ENCODE data around the gene BMF.

BMF gene

DNA sequence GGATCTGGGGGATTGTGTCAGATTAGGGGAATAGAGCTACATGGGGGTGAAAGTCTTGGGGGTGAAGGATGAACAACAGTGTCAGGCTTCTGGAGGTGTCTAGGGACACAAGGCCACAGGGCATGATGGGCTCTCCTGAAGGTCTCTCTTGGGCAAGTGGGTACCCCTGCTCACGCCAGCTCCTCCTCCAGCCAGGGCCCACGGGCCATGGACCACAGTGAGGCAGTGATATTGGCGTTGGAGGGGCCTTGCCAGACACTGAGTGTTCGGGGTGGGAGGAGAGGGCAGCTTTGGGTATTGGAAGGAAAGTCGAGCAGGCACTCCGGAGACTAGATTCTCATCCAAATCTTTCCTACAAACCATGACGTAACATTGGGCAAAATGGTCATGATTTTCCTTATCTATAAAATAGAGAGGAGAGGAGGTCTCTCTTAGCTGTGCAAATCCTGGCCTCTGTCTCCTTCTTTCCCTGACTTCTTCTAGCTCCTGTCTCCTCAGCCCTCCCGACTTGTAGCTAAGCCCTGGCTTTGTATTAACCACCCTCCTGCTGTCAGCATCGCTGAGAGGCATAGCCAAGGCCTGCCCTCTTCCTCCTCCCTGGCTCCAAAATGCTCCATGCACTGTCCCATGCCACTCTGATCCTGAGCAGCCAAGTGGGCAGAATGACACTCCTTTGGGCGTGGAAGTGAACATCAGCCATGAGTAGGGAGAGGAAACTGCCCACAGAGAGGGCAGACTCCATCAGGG lies 45.7 kb downstream of the BMF start:
- no peak for DNase-seq

DNA sequence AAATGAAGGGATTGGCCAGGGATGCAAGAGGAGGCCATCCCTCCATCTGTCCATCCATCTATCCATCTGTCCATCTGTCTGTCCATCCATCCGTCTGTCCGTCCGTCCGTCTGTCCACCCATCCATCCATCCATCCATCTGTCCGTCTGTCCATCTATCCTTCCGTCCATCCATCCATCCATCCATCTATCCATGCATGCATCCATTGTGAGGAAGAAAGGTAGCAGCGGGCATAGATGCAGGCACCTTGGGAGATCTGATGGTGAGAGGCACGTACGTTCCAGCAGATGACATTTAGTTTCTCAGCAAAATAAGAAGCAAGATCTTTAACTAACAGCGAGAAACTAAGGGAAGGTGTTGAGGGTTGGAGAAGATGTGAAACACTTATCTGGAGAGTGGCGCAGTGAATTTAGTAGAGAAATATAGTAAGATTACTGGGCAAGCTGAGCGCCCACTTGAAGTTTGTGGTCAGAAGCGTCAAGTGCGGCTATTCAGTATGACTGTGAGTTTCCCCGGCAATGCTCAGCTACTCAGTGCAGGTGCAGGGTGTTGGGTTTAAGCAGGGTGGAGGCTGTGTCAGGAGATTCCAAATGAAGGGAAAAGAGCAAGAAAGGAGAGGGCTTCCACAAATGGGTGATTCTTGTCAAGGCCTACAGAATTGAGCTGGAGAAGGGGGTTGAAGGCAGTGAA lies 47.3 kb downstream of the BMF start:
- no peak for DNase-seq

DNA sequence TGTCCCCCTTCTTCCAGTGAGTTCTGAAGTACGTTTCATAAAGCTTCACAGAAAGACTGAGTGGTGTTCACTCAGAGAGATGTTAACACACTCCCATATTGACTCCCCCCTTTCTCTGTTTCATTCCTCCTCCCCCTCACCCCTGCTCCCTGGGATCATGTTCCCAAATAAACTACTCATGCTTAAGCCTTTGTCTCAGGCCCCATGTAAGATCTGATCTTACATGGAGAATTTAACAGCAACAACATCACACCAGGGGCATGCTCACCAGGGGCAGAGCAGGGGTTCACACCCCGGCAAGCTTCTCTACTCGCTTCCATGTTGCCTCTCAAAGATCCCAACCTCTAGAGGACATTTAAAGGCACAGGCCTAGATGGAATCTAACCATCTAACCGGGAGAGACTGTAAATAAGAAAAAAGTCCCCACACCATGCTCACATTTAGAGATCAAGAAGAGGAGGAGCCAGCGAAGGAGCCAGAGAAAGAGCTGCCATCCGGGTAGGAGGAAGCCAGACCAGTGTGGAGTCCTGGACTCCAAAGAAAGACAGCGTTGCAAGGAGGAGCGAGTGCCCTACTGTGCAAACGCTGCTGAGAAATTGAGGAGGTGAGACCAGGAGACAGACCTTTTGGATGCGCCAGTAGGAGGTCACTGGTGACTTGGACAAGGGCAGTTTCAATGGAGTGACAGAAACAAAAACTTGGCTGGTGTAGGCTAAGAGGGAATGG lies 48.3 kb downstream of the BMF start:
- DNase-seq, result no peak

DNA sequence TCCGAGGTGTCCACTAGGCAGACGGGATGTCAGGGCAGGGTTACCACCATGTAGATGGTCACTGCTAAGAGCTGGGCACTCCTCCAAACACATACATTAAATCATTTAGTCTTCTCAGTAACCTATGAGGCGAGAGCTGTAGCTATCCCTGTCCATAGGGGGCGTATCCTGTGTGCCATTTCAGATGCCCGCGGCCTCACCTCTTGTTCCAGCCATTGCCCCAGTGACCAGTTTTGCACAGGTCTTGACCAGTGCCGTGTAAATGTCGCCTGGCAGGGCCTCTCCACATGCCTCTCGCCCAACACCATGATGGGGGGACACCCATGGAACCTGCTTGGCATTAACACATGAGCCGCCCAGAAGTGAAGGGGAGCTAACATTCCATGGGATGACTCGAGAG lies 48.9 kb downstream of the BMF start:
- DNase-seq, result no peak

DNA sequence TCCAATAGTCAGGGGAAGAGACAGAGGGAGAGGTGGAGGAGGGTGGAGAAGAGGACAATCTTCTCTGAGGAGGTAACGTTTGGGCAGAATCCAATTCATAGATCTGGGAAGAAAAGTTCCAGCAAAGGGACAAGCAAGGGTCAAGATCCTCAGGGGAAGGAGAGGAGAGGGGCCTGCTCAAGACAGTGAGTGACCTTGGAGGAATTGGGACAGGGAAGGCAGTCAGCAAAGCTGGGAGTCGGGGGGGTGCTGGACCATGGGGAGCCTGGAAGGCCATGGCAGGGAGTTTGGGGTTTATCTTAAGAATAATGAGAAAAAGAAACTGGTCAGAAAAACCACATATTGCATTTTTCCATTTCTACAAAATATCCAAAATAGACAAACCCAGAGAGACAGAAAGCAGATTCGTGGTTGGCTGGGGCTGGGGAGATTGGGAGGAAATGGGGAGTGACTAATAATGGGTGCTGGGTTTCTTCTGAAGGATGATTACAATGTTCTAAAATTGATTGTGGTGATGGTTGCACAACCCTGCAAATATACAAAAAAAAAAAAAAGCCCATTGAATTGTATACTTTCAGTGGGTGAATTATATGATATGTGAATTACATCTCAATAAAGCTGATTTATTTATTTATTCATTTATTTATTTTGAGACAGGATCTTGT lies 50.1 kb downstream of the BMF start:
- no peak for DNase-seq

DNA sequence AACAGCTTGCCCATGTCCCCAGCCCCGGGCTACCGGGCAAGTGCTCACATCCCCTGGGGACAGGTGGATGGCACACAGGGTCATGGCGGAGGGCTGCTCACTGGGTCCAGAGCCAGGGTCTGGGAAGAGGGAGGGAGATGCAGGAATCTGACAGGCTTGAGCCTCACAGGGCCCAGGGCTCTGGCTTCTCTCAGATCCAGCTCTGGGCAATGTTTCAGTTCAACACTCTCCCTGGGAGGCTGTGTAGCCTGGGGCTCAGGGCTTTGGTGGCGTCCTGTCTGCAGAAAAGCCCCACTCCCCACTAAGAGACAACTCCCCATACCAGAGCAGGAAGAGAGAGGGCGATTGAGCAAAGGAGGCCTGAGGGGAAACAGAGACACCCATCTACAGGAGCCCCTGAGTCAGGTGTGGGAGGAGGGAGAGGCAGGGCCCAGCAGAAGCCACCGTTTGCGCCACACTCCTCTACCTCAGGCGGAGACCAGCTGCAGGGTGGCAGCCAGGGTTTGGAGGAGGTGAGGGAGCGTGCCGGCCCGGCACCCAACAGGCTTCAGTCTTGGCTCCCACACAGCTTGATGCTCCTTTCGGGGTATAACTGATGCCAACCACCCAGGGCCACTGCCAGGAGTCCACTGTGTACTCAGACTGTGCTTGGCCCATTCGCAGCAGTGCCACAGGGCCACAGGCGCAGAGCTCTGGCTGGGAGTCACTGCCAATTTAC lies 52.9 kb downstream of the BMF start:
- no peak for DNase-seq

DNA sequence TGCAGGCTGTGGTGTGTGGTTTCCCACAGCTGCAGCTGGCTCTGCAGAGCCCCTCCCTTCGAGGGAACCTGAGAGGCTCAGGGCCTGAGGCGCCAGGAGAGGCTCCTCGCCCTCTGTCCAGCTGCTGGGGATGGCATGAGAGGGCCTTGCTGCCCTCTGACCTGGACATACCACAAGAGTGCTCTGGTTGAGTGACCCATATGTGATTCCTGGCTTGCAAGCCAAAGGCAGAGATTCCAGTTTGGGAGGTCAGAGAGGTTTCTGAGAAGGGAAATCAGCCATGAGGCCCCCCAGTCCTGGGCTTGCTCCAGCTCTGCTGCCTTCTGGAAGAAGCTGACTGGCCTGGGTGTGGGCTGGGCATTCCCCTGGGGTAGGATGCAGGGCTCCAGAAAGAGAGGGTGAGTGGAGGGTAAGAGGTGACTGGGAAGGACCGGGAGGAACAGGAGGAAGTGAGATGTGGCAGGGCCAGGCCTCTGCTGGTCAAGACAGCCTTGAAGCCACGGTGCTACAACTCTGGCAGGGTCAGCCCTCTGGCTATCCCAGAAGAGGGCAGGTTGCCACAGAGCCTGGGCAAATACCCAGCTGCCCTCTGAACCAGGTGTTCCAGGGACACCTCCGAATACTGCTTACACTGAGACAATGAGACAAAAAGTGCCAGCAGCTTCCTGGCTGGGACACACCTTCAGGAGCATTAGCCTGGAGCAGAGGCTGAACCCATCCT lies 53.7 kb downstream of the BMF start:
- no peak for DNase-seq

DNA sequence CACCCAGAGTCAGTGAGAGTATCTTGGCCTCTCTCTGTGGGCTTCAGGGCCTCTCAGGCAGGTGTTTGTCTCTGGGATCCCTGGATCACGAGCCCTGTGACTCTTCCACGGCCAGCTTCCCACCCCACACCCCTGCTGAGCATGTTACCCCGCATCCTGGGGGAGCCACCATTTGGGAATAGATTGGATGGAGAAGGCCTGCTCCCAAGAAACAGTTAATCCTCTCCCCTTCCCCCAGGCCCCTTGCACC lies 54.1 kb downstream of the BMF start:
- no peak for DNase-seq

DNA sequence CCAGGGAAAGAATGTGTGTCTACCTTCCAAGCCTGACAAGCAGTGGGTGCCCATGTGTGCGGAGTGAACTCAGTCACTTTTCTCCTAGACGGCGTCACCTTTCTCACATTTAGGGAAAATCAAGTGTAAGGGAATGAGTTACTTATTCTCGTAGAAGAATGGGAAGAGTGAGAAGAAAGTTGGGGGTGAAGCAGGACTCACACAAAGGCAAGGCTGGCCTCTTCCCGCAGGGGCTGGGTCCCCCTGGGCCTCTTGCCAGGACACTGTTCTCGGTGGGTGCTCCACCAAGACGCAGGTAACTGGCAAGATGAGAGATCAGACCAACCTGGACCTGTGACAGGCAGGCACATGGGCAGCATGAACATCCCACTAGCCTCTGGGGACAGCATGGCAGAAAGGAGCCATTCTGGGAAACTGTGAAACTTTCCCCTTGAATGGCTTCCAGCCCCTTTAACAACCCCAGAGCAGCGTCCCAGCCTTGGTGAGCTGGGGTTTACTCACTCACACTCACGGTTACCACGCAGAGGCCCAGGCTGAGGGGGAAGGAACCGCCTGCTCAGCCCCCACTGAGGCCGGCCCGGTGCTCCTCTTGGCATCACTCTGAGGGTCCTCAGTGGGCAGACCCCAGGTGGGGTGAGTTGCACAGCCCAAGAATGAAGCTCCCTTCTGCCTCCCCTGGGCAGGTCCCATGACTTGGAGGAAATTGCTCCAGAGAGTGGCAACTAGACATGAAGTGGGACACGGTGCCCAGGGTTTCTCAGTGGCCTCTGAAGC lies 54.7 kb downstream of the BMF start:
- DNase-seq, result no peak

DNA sequence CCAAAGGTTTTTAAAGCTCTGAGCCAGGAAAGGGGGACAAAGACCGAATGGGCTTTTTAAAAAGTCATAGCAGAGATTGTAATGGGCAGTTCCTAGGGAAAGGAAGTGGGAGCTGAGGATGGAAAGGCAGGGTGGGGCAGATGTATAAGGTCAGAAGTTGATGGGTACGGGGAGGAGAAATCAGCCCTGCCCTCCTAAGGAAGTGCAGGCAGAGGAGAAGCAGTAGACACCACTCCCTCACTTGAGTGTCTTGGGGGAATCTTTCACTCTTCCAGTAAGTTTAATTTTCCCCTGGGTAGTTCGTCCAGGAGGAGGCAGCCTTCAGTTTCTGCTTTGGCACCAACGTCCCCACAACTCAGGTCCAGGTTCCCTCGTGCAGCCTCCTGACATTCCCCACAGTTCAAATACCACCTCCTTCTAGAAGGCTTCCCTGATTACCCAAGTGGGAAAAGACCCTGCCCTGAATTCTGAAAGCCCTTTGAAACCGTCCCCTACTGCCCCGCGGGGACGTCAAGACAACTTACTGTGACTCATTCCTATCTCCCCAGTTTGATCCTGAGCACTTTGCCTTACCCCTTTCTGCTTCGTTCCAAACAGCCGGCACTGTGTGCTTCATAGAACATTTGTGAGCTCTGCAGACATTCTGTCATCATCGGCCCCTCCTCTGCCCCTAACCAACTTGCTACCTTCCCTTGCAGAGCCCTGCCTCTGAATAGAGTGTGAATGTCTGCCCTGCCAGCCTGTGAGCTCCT lies 55.4 kb downstream of the BMF start:
- no peak for DNase-seq

DNA sequence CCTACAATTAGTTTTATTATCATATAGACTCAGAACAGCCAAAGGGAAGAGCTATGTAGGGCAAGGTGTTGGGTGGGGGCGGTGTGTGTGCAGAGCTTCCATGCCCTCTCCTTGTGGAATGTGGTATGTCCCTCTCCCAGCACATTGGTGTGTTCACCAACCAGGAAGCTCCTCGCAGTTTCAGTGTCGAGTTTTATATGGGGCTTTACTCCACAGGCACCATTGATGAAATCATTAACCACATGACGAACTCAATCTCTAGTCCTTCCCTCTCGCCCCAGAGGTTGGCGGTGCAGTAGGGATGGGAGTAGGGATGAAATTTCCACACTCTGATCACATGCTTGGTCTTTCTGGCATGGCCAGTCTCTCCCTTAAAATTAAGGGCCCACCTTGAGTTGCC lies 56.1 kb downstream of the BMF start:
- no peak for DNase-seq

DNA sequence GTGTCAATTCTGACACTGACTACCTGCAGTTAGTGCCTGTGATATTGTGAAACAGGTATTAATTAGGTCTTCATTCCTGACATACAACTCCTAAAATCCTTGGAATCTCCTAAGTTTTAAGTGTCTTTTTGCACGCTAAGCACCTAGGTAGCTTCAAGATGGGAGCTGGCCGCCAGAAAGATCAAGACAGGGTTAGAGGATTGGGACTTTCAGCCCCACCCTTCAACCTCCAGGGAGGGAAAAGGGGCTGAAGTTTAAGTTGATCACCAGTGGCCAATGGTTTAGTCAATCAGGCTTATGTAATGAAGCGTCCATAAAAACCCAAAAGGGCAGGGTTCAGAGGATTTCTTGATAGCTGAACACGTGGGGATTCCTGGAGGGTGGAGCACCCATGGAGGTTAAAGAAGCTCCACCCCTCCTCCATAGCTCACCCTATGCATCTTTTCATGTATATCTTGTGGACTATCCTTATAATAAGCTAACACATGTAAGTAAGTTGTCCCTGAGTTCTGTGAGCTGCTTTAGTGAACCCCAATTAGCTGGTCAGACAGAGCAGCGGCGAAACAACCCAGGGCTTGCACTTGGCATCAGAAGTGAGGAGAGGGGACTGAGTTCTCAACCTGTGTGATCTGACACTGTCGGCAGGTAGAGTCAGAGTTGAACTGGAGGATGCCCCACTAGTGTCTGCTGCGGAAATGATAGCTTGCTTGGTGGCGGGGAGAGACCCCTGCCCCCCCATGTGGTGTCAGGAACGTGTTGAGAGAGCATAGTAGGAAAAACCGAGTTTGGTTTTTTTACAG lies 56.9 kb downstream of the BMF start:
- no peak for DNase-seq

DNA sequence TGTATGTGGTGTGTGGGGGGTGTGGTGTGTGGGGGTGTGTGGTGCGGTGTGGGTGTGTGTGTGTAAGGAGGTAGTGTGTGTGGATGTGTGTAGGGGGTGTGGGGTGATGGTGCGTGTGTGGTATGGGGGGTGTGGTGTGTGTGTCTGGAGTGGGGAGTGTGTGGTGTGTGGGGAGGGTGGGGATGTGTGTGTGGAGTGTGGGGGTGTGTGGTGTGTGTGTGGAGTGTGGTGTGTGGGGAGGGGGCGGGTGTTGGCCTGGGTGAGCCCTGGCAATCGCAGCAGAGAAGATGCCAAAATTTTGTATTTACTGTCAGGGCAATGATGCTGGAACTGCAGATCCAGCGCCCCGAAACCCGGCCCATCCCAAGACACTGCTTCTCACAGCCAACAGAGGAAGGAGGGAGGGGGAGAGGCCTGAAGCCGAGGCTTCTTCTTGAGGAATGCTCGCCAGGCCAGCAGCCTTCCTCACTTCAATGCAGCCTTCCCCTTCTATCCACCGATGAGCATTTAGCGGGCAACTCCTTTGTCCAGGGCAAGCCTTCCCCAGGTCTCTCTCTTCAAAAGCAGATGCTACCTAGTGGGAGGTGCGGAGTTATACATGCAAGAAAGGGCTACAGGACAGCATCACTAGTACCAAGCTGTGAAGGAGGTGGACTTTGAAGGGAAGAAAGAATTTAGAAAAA lies 57.8 kb downstream of the BMF start:
- DNase-seq, result no peak

DNA sequence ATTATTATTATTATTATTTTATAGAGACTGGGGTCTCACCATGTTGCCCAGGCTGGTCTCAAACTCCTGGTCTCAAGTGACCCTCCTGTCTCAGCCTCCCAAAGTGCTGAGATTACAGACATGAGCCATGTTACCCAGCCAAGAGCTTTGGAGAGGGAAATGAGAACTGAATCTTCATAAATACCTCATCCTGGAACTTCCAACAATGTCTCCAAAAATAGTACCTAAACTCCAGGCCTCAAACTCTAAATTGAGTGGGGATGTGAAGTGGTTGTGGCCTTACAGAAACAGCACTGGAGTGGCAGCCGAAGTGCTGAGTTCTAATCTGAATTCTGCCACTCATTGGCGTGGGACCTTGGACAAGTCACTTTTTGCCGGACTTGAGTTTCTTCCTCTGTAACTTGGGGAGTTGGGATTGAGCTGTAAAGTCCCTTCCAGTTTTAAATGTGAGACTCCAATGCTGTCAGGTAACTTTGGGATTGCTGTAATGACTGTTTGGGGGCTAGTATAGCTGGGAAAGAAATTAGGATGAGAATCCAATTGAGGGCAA lies 59.7 kb downstream of the BMF start:
- no peak for DNase-seq

DNA sequence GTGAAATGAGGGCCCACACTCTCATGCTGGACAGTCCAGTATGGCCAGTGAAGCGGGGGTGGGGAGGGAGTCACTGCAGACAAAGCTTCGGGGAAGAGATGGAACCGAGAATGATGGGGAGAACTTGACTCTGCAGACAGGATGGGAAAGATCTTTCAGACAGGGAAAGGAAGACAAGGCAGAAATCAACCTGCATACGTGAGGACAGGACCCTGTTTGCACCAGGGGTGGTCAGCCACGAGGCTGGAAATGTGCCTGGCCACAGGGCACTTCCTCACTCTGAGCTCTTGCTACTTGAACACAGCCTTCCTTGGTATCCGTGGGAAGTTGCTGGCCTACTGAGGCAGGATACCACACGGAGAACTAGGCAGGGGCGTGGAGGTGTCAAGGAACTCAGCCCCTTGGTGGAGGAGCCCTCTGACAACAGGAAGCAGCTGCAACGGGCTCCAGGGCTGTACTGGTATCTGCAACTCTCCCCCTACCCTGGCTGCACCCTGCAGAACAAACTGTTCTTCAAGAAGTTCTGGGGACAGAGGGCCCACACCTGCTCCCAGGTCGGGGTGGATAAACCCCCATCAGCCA lies 60.4 kb downstream of the BMF start:
- DNase-seq, result no peak

DNA sequence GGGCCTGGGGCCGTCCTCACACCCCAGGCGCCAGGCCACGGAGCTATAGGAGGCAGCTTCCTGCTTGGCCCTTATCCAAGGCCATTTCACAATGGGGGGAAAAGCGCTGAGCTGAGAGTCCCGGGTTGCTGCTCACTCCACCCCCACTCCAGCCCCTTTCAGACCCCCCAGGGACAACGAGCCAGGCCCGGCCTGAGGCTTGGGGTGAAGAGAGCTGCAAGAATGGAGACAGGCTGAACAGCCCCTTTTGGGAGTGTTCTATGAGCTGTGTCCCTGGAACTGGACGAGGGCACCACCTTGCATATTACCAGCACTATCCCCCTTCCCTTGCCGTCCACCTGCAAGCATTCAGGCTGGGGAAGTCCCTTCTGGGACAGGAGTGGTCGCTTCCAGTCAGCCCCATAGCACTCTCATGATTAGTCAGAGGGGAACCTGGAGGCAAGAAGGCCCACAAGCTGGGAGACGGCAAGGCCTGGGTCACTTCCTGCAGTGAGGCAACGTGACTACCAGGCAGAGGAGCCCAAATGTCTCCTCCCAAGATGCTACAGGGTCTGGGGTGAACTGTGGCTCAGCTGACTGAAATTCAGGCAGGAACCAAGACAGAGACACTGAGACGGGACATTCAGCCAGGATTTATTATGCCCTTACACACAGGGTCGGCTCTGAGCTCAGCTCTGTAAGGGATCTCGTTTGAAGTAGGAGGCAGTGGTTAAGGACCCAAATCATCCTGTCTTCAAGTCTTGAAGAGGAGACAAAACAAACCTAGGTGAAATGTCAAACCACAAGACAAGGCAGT lies 61.1 kb downstream of the BMF start:
- no peak for DNase-seq

DNA sequence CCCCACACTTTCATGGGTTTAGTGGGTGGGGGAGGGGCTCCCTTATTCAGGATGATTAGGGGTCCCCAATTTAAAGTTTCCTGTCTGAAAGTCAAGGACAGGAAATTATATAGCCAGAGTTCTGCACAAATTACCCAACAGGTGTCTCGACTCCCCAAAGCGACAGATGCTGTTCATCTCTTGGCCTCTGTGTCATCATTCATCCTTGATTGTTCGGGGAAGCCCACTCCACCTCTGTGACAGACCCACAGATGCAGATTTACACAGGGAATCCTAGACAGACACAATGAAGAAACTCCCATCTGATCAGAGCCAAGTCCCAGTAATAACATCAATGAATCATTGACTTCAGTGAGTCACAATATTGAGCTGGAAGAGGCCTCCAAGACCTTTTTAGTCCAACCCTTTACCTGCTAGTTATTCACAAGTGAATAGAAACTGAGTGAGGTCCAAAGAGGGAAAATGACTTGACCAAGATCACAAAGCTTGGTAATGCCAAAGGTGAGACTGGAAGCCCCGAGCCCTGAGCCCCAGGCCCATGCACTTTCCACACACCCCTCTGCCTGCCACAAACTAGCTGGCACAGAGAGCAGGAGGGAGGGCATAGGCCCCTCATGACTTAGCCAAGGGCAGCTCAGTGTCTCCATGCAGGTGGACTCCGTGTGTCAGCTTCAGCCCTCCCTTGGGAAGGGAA lies 61.8 kb downstream of the BMF start:
- DNase-seq, result no peak

All from NCI-H524 treated with DMSO at 0.1 percent for 48 hours (cell line).